HG03108 (cell line): ENCODE results near the gene CARMIL1.

ENCODE experiments used
- ATAC-seq: cut with Tn5 transposase; IDR thresholded peaks from one replicate; pipeline ENCODE4 v1.9.1; 2021; ENCODE audit warnings: moderate library complexity; ENCODE audit not compliant: unreplicated experiment

CARMIL1 gene

GRCh38 chr6:25403150-25403549 is 124.0 kb downstream of the CARMIL1 start:
- no peak for ATAC-seq

GRCh38 chr6:25404091-25404490 is 124.9 kb downstream of the CARMIL1 start:
- no peak for ATAC-seq

GRCh38 chr6:25404693-25405169 is 125.6 kb downstream of the CARMIL1 start:
- peak; percentile 88 for ATAC-seq

- no peak for ATAC-seq
Observed at GRCh38 chr6:25405442-25405841, 126.3 kb downstream of the CARMIL1 start.

- no peak for ATAC-seq
Observed at GRCh38 chr6:25407431-25407830, 128.3 kb downstream of the CARMIL1 start.

- no peak for ATAC-seq
Observed at GRCh38 chr6:25410102-25410501, 130.9 kb downstream of the CARMIL1 start.

- no peak for ATAC-seq
Observed at GRCh38 chr6:25411316-25411950, 132.3 kb downstream of the CARMIL1 start.

- no peak for ATAC-seq
Observed at GRCh38 chr6:25413207-25413905, 134.2 kb downstream of the CARMIL1 start.

- ATAC-seq, result no peak
Observed at GRCh38 chr6:25414168-25414567, 135.0 kb downstream of the CARMIL1 start.

GRCh38 chr6:25414755-25415154 is 135.6 kb downstream of the CARMIL1 start:
- ATAC-seq, result no peak

- ATAC-seq, result no peak
Observed at GRCh38 chr6:25415274-25415673, 136.1 kb downstream of the CARMIL1 start.

- no peak for ATAC-seq
Observed at GRCh38 chr6:25415701-25416100, 136.5 kb downstream of the CARMIL1 start.

GRCh38 chr6:25417046-25417605 is 138.0 kb downstream of the CARMIL1 start:
- no peak for ATAC-seq

GRCh38 chr6:25418454-25419052 is 139.4 kb downstream of the CARMIL1 start:
- ATAC-seq, result no peak

- no peak for ATAC-seq
Observed at GRCh38 chr6:25419879-25420278, 140.7 kb downstream of the CARMIL1 start.

- no peak for ATAC-seq
Observed at GRCh38 chr6:25423358-25423757, 144.2 kb downstream of the CARMIL1 start.

GRCh38 chr6:25424303-25424702 is 145.1 kb downstream of the CARMIL1 start:
- no peak for ATAC-seq

- ATAC-seq, result no peak
Observed at GRCh38 chr6:25427549-25427948, 148.4 kb downstream of the CARMIL1 start.

- no peak for ATAC-seq
Observed at GRCh38 chr6:25428758-25429317, 149.7 kb downstream of the CARMIL1 start.

- ATAC-seq, result no peak
Observed at GRCh38 chr6:25431306-25431974, 152.3 kb downstream of the CARMIL1 start.

GRCh38 chr6:25431975-25432307 is 152.8 kb downstream of the CARMIL1 start:
- ATAC-seq, result no peak
